Neuronal stem cell (in vitro differentiated cells): ENCODE data around the gene VRK3. TPM values are rescaled to one million over a fixed set of nuclear protein-coding genes. Genes with fewer than 3 reads are reported as not detected.
"Not testable (repeated sequence)": the region's sequence is repeated elsewhere in the genome, so short reads cannot be mapped to it uniquely, and the experiment has no call there.

ENCODE experiments used
- DNase-seq: peaks from one replicate; pipeline ENCODE4 v3.0.0-alpha.2; 2013; ENCODE audit warnings: low spot score
- H2AFZ ChIP-seq: one replicate; pipeline ENCODE4 v1.6.1; 2013; ENCODE audit warnings: mild to moderate bottlenecking, low read length, inconsistent platforms
- H2AK5ac ChIP-seq: 2 replicates; pipeline ENCODE4 v1.6.1; 2013; ENCODE audit warnings: low read depth, mild to moderate bottlenecking, inconsistent platforms, low read length, moderate library complexity, mixed read lengths
- H2BK120ac ChIP-seq: 2 replicates; pipeline ENCODE4 v1.6.1; 2013; ENCODE audit warnings: low read depth, mild to moderate bottlenecking, inconsistent platforms, low read length, moderate library complexity, mixed read lengths
- H2BK12ac ChIP-seq: one replicate; pipeline ENCODE4 v1.6.1; 2013; ENCODE audit warnings: low read length, inconsistent platforms
- H2BK15ac ChIP-seq: 2 replicates; pipeline ENCODE4 v1.6.1; 2013; ENCODE audit warnings: mild to moderate bottlenecking, low read length, inconsistent platforms, mixed read lengths
- H2BK5ac ChIP-seq: one replicate; pipeline ENCODE4 v1.6.1; 2013; ENCODE audit warnings: inconsistent platforms, mild to moderate bottlenecking, low read length, moderate library complexity
- H3K14ac ChIP-seq: one replicate; pipeline ENCODE4 v1.6.1; 2013; ENCODE audit warnings: low read length, inconsistent platforms
- H3K18ac ChIP-seq: 2 replicates; pipeline ENCODE4 v1.6.1; 2013; ENCODE audit warnings: low read length, inconsistent platforms
- H3K23ac ChIP-seq: 2 replicates; pipeline ENCODE4 v1.6.1; 2013; ENCODE audit warnings: low read depth, mild to moderate bottlenecking, mixed read lengths, low read length, inconsistent platforms; ENCODE audit not compliant: poor library complexity
- H3K27ac ChIP-seq: replicated peaks from 3 replicates; pipeline ENCODE4 v1.5.1; 2013; ENCODE audit warnings: low read length, inconsistent platforms
- H3K27me3 ChIP-seq, 3 experiments: 2 replicates each; pipeline ENCODE4 v1.6.1; 2013; ENCODE audit warnings: low read length in 3 of 3, mild to moderate bottlenecking in 2 of 3, inconsistent platforms in 1 of 3, low read depth in 1 of 3, mixed read lengths in 1 of 3, moderate library complexity in 1 of 3; ENCODE audit not compliant: control insufficient read depth in 3 of 3, insufficient read depth in 3 of 3
- H3K36me3 ChIP-seq, 2 donors: replicated peaks in 1 of 2; 2 replicates each; pipeline ENCODE4 v1.6.1; 2013; ENCODE audit warnings: low read length in 2 of 2; ENCODE audit not compliant: control insufficient read depth in 2 of 2, insufficient read depth in 2 of 2
- H3K4ac ChIP-seq: 2 replicates; pipeline ENCODE4 v1.6.1; 2013; ENCODE audit warnings: inconsistent platforms, mild to moderate bottlenecking, low read length, moderate library complexity
- H3K4me1 ChIP-seq, 2 donors: 1 replicate in 1 of 2; 2 replicates in 1 of 2; pipeline ENCODE4 v1.6.1; 2013; ENCODE audit warnings: low read length in 2 of 2, low read depth in 1 of 2; ENCODE audit not compliant: control insufficient read depth in 2 of 2, insufficient read depth in 1 of 2
- H3K4me2 ChIP-seq: one replicate; pipeline ENCODE4 v1.6.1; 2013; ENCODE audit warnings: mild to moderate bottlenecking, low read length, inconsistent platforms; ENCODE audit not compliant: insufficient read depth, poor library complexity, severe bottlenecking
- H3K4me3 ChIP-seq, 2 donors: 2 replicates each; pipeline ENCODE4 v1.5.1; 2013; ENCODE audit warnings: low read length in 2 of 2, mild to moderate bottlenecking in 2 of 2, inconsistent platforms in 1 of 2, moderate library complexity in 1 of 2
- H3K79me1 ChIP-seq: one replicate; pipeline ENCODE4 v1.6.1; 2013; ENCODE audit warnings: low read depth, mild to moderate bottlenecking, inconsistent platforms, low read length, moderate library complexity
- H3K9ac ChIP-seq: one replicate; pipeline ENCODE4 v1.6.1; 2013; ENCODE audit warnings: mild to moderate bottlenecking, low read depth, low read length, inconsistent platforms; ENCODE audit not compliant: poor library complexity
- H3K9me3 ChIP-seq, 2 donors: replicated peaks in 1 of 2; 2 replicates each; pipeline versions ENCODE3 to v1.6.1; 2013; ENCODE audit warnings: low read length in 2 of 2, mild to moderate bottlenecking in 2 of 2, inconsistent platforms in 1 of 2, low read depth in 1 of 2, mixed read lengths in 1 of 2, moderate library complexity in 1 of 2; ENCODE audit not compliant: control insufficient read depth in 2 of 2, insufficient read depth in 1 of 2
- H4K8ac ChIP-seq: one replicate; pipeline ENCODE4 v1.6.1; 2013; ENCODE audit warnings: low read depth, mild to moderate bottlenecking, inconsistent platforms, low read length, moderate library complexity
- H4K91ac ChIP-seq: one replicate; pipeline ENCODE4 v1.6.1; 2013; ENCODE audit warnings: low read length, low read depth, mild to moderate bottlenecking, inconsistent platforms; ENCODE audit not compliant: poor library complexity
- WGBS, 2 donors: extraction: QIAGEN DNeasy Blood & Tissue Kit; methylation state at CpG; one replicate each; pipeline ENCODE4 v1.1.7; 2013; ENCODE audit warnings: missing lambda C conversion rate in 2 of 2, mixed read lengths in 1 of 2; ENCODE audit not compliant: insufficient read length in 2 of 2, insufficient replicate concordance in 1 of 2; ENCODE audit errors: extremely low coverage in 2 of 2; 5-methylcytosine and 5-hydroxymethylcytosine counted together
- polyA plus RNA-seq, 2 experiments: library from polyadenylated mRNA; stranded (reverse); fragments of 200-250 nt; gene quantifications; one replicate each; pipeline ENCODE4 v1.2.3, GENCODE V29; 2013

The VRK3 gene
- polyA plus RNA-seq (2013, experiment 1 of 2), result 30.8 TPM
- 28.0 TPM for polyA plus RNA-seq (2013, experiment 2 of 2)

GRCh38 chr19:50025022-50025793 lies at the start of gene VRK3:
VRK3 (minus strand) TSS chr19:50025372; CDS start chr19:50016162, 9,210 bp downstream.
- no peaks in the 10 kb centered on the region for H3K27me3 ChIP-seq
- H3K27ac ChIP-seq, result no peak within 1 kb of the TSS
- H2BK15ac ChIP-seq, result peak within 1 kb of the TSS; percentile 30
- peak within 1 kb of the TSS; percentile 50 for H2BK120ac ChIP-seq
- H3K4me2 ChIP-seq, result peak within 1 kb of the TSS; percentile 85
- peaks cover 2 to 18% of the 10 kb centered on the region in 2 donors for H3K36me3 ChIP-seq
- H4K8ac ChIP-seq, result no peak within 1 kb of the TSS
- peak within 1 kb of the TSS; percentile 96 for H3K18ac ChIP-seq
- peaks cover 6% of the 10 kb centered on the region for H3K79me1 ChIP-seq
- no peak within 1 kb of the TSS for H4K91ac ChIP-seq
- H2BK12ac ChIP-seq, result no peak within 1 kb of the TSS
- H3K4ac ChIP-seq, result no peak within 1 kb of the TSS
- no peak within 1 kb of the TSS for H2BK5ac ChIP-seq
- H3K23ac ChIP-seq, result peak within 1 kb of the TSS; percentile 93
- H3K9me3 ChIP-seq, result peaks cover 0 to 7% of the 10 kb centered on the region in 2 donors
- peak within 1 kb of the TSS; percentile 93 for H3K9ac ChIP-seq
- H3K14ac ChIP-seq, result peak within 1 kb of the TSS; percentile 75
- peak within 1 kb of the TSS; percentile 73 for H2AK5ac ChIP-seq
- H3K4me3 ChIP-seq, result peak within 1 kb of the TSS; percentile 67 to 92
- peak; percentile 100 for DNase-seq
- no CpG with 5 or more reads among the region's 59 CpGs for WGBS, 2 donors
- H2AFZ ChIP-seq, result peak within 1 kb of the TSS; percentile 94
- peaks cover 5 to 6% of the 10 kb centered on the region in 2 donors for H3K4me1 ChIP-seq

GRCh38 chr19:50068382-50068781 lies 43.2 kb upstream of the VRK3 start:
- not testable (repeated sequence) for H3K14ac ChIP-seq, H3K4me2 ChIP-seq, H2BK5ac ChIP-seq, H3K9ac ChIP-seq, H3K36me3 ChIP-seq, H3K27me3 ChIP-seq, H3K4ac ChIP-seq, H2BK120ac ChIP-seq, H2AK5ac ChIP-seq, H2BK12ac ChIP-seq, H3K27ac ChIP-seq, H2BK15ac ChIP-seq, H4K8ac ChIP-seq, H3K18ac ChIP-seq, H3K23ac ChIP-seq, H3K4me1 ChIP-seq, DNase-seq, H3K79me1 ChIP-seq, H2AFZ ChIP-seq, H4K91ac ChIP-seq
- Histone ChIP-seq H3K9me3 (peaks cover 0 to 28% of the 10 kb centered on the region in 2 donors), H3K4me3 (peak overlapping the region in 1 of 2 donors; percentile 14)
- no CpG with 5 or more reads among the region's 5 CpGs for WGBS, 2 donors

- peaks cover 0 to 26% of the 10 kb centered on the region in 2 donors for H3K9me3 ChIP-seq
- peaks cover 3% of the 10 kb centered on the region for H3K79me1 ChIP-seq
- no peak overlapping the region for H3K18ac ChIP-seq
- no peak overlapping the region for H2BK5ac ChIP-seq
- H3K14ac ChIP-seq, result no peak overlapping the region
- no peak overlapping the region for H4K91ac ChIP-seq
- H3K4ac ChIP-seq, result no peak overlapping the region
- no peaks in the 10 kb centered on the region for H3K4me1 ChIP-seq
- H4K8ac ChIP-seq, result no peak overlapping the region
- no peak overlapping the region for H3K23ac ChIP-seq
- no peak for DNase-seq
- no peak overlapping the region for H3K27ac ChIP-seq
- H2BK120ac ChIP-seq, result no peak overlapping the region
- no peak overlapping the region for H3K9ac ChIP-seq
- H2AK5ac ChIP-seq, result no peak overlapping the region
- H3K36me3 ChIP-seq, result no peaks in the 10 kb centered on the region
- no peak overlapping the region for H3K4me3 ChIP-seq
- H2BK12ac ChIP-seq, result no peak overlapping the region
- H3K4me2 ChIP-seq, result no peak overlapping the region
- no peaks in the 10 kb centered on the region for H3K27me3 ChIP-seq
- no peak overlapping the region for H2AFZ ChIP-seq
- no CpG with 5 or more reads among the region's 6 CpGs for WGBS, 2 donors
- no peak overlapping the region for H2BK15ac ChIP-seq
Observed at GRCh38 chr19:50067575-50067974, 42.4 kb upstream of the VRK3 start.

GRCh38 chr19:50065938-50066337 lies 40.8 kb upstream of the VRK3 start:
- no peak overlapping the region for H3K27ac ChIP-seq
- peaks cover 0 to 25% of the 10 kb centered on the region in 2 donors for H3K9me3 ChIP-seq
- H3K79me1 ChIP-seq, result no peaks in the 10 kb centered on the region
- H3K4me1 ChIP-seq, result no peaks in the 10 kb centered on the region
- no peak overlapping the region for H3K4me2 ChIP-seq
- H3K4me3 ChIP-seq, result no peak overlapping the region
- no peaks in the 10 kb centered on the region for H3K36me3 ChIP-seq
- H4K91ac ChIP-seq, result no peak overlapping the region
- H2AFZ ChIP-seq, result no peak overlapping the region
- no peak overlapping the region for H2BK120ac ChIP-seq
- no peak overlapping the region for H2AK5ac ChIP-seq
- H2BK5ac ChIP-seq, result no peak overlapping the region
- H3K14ac ChIP-seq, result no peak overlapping the region
- H3K27me3 ChIP-seq, result no peaks in the 10 kb centered on the region
- no peak overlapping the region for H2BK12ac ChIP-seq
- H3K9ac ChIP-seq, result no peak overlapping the region
- no peak overlapping the region for H4K8ac ChIP-seq
- H3K23ac ChIP-seq, result no peak overlapping the region
- DNase-seq, result no peak
- H2BK15ac ChIP-seq, result no peak overlapping the region
- no peak overlapping the region for H3K18ac ChIP-seq
- H3K4ac ChIP-seq, result no peak overlapping the region
- WGBS, 2 donors, result no CpG with 5 or more reads among the region's 10 CpGs
